HepG2 (cell line): ENCODE measurements around the gene C3orf18. TPM values are rescaled to one million over a fixed set of nuclear protein-coding genes. Genes with fewer than 3 reads are reported as not detected.

Source experiments
- ATM ChIP-seq: fragments of 450-650 bp; IDR thresholded peaks from 2 replicates; pipeline ENCODE4 v1.7.1; 2017; ENCODE audit warnings: mild to moderate bottlenecking, borderline replicate concordance
- ELF3 ChIP-seq: IDR thresholded peaks from 2 replicates; pipeline ENCODE4 v1.6.1; 2016; ENCODE audit warnings: missing genetic modification reagents, missing compliant biosample characterization
- HNRNPL ChIP-seq: fragments of 200-400 bp; formaldehyde crosslinking; IDR thresholded peaks from 2 replicates; pipeline ENCODE4 v1.6.1; 2017; ENCODE audit warnings: mild to moderate bottlenecking, low read depth, low read length
- KLF15 ChIP-seq: sonication (generic); formaldehyde crosslinking; IDR thresholded peaks from 2 replicates; pipeline ENCODE4 v1.8.1; 2023; ENCODE audit warnings: borderline replicate concordance, mild to moderate bottlenecking, inconsistent platforms, missing genetic modification reagents, mixed read lengths
- RAD51 ChIP-seq: fragments of 450-650 bp; IDR thresholded peaks from 2 replicates; pipeline ENCODE4 v1.6.1; 2016; ENCODE audit warnings: borderline replicate concordance
- SAP130 ChIP-seq: IDR thresholded peaks from 2 replicates; pipeline ENCODE4 v1.6.1; 2016; ENCODE audit warnings: low read depth
- TGIF2 ChIP-seq: IDR thresholded peaks from 2 replicates; pipeline ENCODE4 v1.6.1; 2016; ENCODE audit warnings: control low read depth, missing compliant biosample characterization
- polyA plus RNA-seq, 8 experiments: library from polyadenylated mRNA; depleted of rRNA in 3 of 8; stranded (reverse) in 7 of 8; unstranded in 1 of 8; fragments of >200 nt; fragmentation: Illumina TruSeq in 4 of 8; extraction: Trizol in 4 of 8; gene quantifications; 2 replicates each; pipeline versions ENCODE4 v1.2.1 to v1.2.3, GENCODE V29; 2011 to 2016; ENCODE audit warnings: low read depth in 4 of 8, missing spikeins in 1 of 8, mixed read lengths in 1 of 8; ENCODE audit not compliant: insufficient read depth in 1 of 8
- total RNA-seq, 5 experiments: library from RNA; depleted of rRNA; stranded (reverse); fragments of >200 nt; fragmentation: Illumina TruSeq; extraction: Trizol; gene quantifications; 2 replicates each; pipeline ENCODE4 v1.2.3, GENCODE V29; 2016; ENCODE audit warnings: low read depth in 1 of 5
- TF ChIP-seq, protein P1 (sequence below): sonication (generic); formaldehyde crosslinking; IDR thresholded peaks from 2 replicates; pipeline ENCODE4 v1.4.0; 2020; ENCODE audit warnings: missing genetic modification reagents
- TF ChIP-seq, protein P2 (sequence below): sonication (generic); formaldehyde crosslinking; IDR thresholded peaks from 2 replicates; pipeline ENCODE4 v1.4.0; 2020; ENCODE audit warnings: missing genetic modification reagents
- TF ChIP-seq, protein P3 (sequence below): IDR thresholded peaks from 2 replicates; pipeline ENCODE4 v1.6.1; 2016; ENCODE audit warnings: missing genetic modification reagents, missing compliant biosample characterization
- TF ChIP-seq, protein P4 (sequence below): sonication (generic); formaldehyde crosslinking; IDR thresholded peaks from 2 replicates; pipeline ENCODE4; 2020; ENCODE audit warnings: missing genetic modification reagents, mild to moderate bottlenecking, borderline replicate concordance
- TF ChIP-seq, protein P5 (sequence below): sonication (generic); formaldehyde crosslinking; conservative IDR thresholded peaks from 2 replicates; pipeline ENCODE4 v1.4.0; 2020; ENCODE audit warnings: missing genetic modification reagents

Gene C3orf18
- total and polyA plus RNA-seq, 2 of the 13 experiments (the other 11 are each of a cell fraction or from before 2014, with no cell fraction given) = 1.6 to 4.8 TPM

DNA sequence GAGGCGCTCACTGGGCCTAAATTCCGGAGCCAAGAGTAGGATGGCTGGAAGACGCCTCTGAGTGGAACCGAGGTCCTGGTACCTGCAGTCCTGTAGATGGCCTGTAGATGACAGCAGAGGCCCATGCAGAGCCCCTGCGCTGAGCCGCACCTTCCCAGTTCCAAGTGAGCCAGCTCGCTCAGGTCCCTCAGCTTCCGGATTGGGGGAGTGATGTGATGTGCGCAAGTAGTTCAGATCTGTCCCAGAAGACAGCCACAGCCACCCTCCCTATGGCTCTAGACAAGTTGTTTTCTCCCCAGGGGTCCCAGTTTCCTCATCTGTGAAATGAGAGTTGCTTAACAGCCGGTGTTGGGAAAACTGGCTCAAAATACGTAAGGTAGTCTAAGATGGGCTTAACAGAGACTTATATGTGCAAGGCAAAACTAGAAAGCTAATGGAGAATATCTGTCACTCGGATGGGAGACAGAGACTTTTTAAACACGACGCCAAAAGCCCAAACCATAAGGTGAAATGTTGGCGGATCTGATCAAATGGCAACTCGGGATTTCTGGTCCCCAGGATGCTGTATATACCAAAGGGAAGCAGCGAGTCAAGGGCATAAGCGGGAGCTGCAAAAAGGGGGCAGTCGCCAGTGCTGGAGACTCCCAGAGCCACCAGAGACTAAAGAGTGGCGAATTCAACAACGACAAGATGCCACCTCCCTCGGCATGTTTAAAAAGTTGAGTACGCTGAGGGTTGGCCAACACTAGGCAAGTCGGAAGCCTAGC lies 48.6 kb upstream of the C3orf18 start (continued):
- 0 out of 2 replicates have a peak, but pooled peaks have one; percentile 32 for TF ChIP-seq TGIF2 (CRISPR knock-in tag)
- TF ChIP-seq, protein P1, sequence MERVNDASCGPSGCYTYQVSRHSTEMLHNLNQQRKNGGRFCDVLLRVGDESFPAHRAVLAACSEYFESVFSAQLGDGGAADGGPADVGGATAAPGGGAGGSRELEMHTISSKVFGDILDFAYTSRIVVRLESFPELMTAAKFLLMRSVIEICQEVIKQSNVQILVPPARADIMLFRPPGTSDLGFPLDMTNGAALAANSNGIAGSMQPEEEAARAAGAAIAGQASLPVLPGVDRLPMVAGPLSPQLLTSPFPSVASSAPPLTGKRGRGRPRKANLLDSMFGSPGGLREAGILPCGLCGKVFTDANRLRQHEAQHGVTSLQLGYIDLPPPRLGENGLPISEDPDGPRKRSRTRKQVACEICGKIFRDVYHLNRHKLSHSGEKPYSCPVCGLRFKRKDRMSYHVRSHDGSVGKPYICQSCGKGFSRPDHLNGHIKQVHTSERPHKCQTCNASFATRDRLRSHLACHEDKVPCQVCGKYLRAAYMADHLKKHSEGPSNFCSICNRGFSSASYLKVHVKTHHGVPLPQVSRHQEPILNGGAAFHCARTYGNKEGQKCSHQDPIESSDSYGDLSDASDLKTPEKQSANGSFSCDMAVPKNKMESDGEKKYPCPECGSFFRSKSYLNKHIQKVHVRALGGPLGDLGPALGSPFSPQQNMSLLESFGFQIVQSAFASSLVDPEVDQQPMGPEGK (CRISPR knock-in tag) = peak; percentile 14; the same call in 1 of the 2 replicates
- TF ChIP-seq, protein P2, sequence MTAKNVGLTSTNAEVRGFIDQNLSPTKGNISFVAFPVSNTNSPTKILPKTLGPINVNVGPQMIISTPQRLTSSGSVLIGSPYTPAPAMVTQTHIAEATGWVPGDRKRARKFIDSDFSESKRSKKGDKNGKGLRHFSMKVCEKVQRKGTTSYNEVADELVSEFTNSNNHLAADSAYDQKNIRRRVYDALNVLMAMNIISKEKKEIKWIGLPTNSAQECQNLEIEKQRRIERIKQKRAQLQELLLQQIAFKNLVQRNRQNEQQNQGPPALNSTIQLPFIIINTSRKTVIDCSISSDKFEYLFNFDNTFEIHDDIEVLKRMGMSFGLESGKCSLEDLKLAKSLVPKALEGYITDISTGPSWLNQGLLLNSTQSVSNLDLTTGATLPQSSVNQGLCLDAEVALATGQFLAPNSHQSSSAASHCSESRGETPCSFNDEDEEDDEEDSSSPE (CRISPR knock-in tag) = no peak
- TF ChIP-seq, protein P3, sequence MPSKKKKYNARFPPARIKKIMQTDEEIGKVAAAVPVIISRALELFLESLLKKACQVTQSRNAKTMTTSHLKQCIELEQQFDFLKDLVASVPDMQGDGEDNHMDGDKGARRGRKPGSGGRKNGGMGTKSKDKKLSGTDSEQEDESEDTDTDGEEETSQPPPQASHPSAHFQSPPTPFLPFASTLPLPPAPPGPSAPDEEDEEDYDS (CRISPR knock-in tag) = no peak; the same call in 1 of the 2 replicates
- TF ChIP-seq, protein P4, sequence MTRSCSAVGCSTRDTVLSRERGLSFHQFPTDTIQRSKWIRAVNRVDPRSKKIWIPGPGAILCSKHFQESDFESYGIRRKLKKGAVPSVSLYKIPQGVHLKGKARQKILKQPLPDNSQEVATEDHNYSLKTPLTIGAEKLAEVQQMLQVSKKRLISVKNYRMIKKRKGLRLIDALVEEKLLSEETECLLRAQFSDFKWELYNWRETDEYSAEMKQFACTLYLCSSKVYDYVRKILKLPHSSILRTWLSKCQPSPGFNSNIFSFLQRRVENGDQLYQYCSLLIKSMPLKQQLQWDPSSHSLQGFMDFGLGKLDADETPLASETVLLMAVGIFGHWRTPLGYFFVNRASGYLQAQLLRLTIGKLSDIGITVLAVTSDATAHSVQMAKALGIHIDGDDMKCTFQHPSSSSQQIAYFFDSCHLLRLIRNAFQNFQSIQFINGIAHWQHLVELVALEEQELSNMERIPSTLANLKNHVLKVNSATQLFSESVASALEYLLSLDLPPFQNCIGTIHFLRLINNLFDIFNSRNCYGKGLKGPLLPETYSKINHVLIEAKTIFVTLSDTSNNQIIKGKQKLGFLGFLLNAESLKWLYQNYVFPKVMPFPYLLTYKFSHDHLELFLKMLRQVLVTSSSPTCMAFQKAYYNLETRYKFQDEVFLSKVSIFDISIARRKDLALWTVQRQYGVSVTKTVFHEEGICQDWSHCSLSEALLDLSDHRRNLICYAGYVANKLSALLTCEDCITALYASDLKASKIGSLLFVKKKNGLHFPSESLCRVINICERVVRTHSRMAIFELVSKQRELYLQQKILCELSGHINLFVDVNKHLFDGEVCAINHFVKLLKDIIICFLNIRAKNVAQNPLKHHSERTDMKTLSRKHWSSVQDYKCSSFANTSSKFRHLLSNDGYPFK (CRISPR knock-in tag) = 0 out of 2 replicates have a peak, but pooled peaks have one; percentile 9
- no peak for TF ChIP-seq HNRNPL
- peak; percentile 56; the same call in 1 of the 2 replicates for TF ChIP-seq ELF3 (CRISPR knock-in tag)
- TF ChIP-seq ATM = no peak
- TF ChIP-seq, protein P5, sequence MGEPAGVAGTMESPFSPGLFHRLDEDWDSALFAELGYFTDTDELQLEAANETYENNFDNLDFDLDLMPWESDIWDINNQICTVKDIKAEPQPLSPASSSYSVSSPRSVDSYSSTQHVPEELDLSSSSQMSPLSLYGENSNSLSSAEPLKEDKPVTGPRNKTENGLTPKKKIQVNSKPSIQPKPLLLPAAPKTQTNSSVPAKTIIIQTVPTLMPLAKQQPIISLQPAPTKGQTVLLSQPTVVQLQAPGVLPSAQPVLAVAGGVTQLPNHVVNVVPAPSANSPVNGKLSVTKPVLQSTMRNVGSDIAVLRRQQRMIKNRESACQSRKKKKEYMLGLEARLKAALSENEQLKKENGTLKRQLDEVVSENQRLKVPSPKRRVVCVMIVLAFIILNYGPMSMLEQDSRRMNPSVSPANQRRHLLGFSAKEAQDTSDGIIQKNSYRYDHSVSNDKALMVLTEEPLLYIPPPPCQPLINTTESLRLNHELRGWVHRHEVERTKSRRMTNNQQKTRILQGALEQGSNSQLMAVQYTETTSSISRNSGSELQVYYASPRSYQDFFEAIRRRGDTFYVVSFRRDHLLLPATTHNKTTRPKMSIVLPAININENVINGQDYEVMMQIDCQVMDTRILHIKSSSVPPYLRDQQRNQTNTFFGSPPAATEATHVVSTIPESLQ (CRISPR knock-in tag) = 0 out of 2 replicates have a peak, but pooled peaks have one; percentile 36
- TF ChIP-seq KLF15 (CRISPR knock-in tag) = no peak
- peak; percentile 7; the same call in 1 of the 2 replicates for TF ChIP-seq SAP130 (CRISPR knock-in tag)
- TF ChIP-seq RAD51 = no peak
- TF ChIP-seq, all 625 proteins: peak for 73
